ENCODE measurements around the gene AGR2.

DNA sequence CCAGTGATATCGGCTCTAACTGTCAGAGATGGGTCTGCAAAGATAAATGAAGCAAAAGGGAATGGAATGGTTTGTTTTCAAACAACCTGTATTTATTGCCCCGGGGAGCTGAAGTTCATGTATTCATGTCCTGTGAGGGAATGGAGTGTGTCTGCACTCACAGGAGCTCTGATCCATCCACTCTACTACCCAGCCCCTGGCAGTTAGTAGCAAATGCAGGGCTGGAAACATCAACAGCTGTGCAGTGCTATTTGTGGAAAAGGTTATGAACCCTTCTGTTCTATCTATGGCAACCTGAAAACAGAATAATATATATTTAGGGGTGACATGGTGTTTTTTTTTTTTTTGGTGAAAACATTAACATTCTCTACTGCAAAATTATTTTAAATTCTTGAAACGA, 9.8 kb downstream of the AGR2 start:
- TF ChIP-seq, protein P1, sequence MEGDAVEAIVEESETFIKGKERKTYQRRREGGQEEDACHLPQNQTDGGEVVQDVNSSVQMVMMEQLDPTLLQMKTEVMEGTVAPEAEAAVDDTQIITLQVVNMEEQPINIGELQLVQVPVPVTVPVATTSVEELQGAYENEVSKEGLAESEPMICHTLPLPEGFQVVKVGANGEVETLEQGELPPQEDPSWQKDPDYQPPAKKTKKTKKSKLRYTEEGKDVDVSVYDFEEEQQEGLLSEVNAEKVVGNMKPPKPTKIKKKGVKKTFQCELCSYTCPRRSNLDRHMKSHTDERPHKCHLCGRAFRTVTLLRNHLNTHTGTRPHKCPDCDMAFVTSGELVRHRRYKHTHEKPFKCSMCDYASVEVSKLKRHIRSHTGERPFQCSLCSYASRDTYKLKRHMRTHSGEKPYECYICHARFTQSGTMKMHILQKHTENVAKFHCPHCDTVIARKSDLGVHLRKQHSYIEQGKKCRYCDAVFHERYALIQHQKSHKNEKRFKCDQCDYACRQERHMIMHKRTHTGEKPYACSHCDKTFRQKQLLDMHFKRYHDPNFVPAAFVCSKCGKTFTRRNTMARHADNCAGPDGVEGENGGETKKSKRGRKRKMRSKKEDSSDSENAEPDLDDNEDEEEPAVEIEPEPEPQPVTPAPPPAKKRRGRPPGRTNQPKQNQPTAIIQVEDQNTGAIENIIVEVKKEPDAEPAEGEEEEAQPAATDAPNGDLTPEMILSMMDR (IDR thresholded peaks at IDR 0.05): no peak
- TF ChIP-seq POLR2A (IDR thresholded peaks at IDR 0.05; ENCODE audit: low read depth) (no peak), POLR2AphosphoS5 (IDR thresholded peaks at IDR 0.05) (no peak), EP300 (IDR thresholded peaks at IDR 0.05) (no peak)

All from esophagus muscularis mucosa (tissue), 4 donors.